Keratinocyte (primary cell): Measurements from ENCODE around the gene ANKRD45.

ENCODE experiments used
- CTCF ChIP-seq, 3 experiments: IDR thresholded peaks in 1 of 3; conservative IDR thresholded peaks in 1 of 3; optimal IDR thresholded peaks in 1 of 3; 2 replicates in 2 of 3; 3 replicates in 1 of 3; pipeline versions ENCODE3 to v1.5.1; 2011; ENCODE audit warnings: low read length in 3 of 3, mild to moderate bottlenecking in 3 of 3, moderate library complexity in 2 of 3, control low read depth in 1 of 3, inconsistent platforms in 1 of 3; ENCODE audit not compliant: insufficient read depth in 2 of 3; ENCODE audit errors: extremely low read depth in 1 of 3
- EZH2 ChIP-seq: IDR thresholded peaks from one replicate; pipeline ENCODE4 v1.6.1; 2012; ENCODE audit warnings: inconsistent platforms, mild to moderate bottlenecking, low read length, moderate library complexity

- TF ChIP-seq EZH2, result no peak
- no peak for TF ChIP-seq CTCF (optimal IDR thresholded peaks at IDR 0.05 in 1 of 3, IDR thresholded peaks at IDR 0.05 in 1 of 3, conservative IDR thresholded peaks at IDR 0.05 in 1 of 3; ENCODE audit: extremely low read depth in 1 of 3, insufficient read depth in 2 of 3, low read length in 3 of 3)
These were observed 47.6 kb upstream of the ANKRD45 start for GRCh38 chr1:173717238-173717637.
